Stimulated activated CD4-positive, alpha-beta T cell treated with anti-CD3 and anti-CD28 coated beads, Interleukin-2, amount 100 ng/mL, for 24 hours (primary cell): ENCODE data around the gene ISLR.
"Not testable (repeated sequence)": the region's sequence is repeated elsewhere in the genome, so short reads cannot be mapped to it uniquely, and the experiment has no call there.

Source experiments
- DNase-seq, 2 donors: peaks; one replicate each; pipeline ENCODE4 v3.0.0-alpha.2; 2020

ISLR gene

GRCh38 chr15:74136814-74137536 is 36.5 kb upstream of the ISLR start:
- DNase-seq, result no peak

GRCh38 chr15:74137537-74137894 is 36.0 kb upstream of the ISLR start:
- DNase-seq, result no peak

DNA sequence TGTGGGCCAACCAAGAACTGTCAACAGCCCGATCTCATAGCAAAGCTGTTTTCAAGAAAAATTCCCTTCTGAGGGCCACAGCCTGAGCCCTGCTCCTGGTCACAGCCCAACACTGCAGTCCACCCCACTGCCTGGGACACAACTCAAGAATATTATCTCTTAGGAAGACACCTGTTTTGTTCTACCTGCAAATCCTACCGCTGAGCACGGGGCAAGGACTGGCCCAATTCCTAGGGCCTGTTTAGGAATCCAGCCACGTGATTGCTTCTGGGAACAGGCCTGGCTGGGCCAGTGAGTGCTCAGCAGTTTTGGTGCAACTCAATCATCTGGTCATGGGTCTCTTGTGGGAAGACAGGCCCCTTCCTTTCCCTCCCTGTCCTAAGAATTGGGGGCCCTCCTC is 34.9 kb upstream of the ISLR start:
- no peak for DNase-seq

GRCh38 chr15:74141591-74141990 is 31.9 kb upstream of the ISLR start:
- DNase-seq, result no peak

DNA sequence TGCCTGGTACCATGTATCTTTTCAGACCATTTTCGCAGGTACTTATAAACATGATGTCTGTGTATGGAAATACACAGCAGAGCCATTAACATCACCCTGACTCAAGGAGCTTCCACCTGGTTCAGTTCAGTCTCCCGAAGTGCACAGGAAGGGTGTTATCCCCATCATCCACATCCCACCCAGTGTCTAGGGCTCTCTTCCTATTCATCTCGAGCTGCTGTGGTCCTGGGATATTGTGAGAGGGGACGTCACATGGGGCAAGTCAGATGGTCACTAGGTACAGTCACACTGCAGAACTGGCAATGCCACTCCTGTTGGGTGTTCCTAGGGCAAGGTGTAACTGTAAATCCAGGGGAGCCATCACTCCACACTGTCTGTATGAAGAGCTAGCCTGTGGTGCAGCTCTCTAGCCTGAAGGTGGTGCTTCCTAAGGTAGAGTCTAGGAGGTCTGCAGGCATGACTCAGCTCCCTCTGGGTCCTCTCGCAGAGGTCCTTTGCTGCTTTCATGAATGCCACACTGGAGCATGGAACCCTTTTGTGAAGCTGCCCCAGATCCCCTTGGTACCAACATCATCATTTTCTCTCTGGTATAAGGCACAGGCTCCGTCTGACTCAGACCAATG is 29.2 kb upstream of the ISLR start:
- DNase-seq, result no peak

- no peak for DNase-seq
These were observed 27.2 kb upstream of the ISLR start for GRCh38 chr15:74146277-74146800.

DNA sequence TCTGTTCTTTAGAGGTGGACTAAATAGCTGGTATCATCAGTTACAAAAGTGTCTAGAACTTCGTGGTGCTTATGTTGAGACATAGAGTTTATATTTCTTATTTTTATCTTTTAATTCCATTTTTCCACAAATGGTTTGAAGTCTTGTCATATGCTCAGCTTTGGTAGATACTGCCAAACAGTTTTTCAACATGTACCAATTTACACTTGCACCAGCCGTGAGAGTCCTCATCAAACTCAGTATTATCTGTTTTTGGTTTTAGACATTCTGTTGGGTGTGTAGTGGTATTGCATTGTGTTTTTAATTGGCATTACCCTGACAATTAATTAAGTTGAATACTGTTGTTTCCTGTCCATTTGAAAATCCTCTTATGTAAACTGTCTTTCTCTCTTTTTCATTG is 26.5 kb upstream of the ISLR start:
- no peak for DNase-seq

DNA sequence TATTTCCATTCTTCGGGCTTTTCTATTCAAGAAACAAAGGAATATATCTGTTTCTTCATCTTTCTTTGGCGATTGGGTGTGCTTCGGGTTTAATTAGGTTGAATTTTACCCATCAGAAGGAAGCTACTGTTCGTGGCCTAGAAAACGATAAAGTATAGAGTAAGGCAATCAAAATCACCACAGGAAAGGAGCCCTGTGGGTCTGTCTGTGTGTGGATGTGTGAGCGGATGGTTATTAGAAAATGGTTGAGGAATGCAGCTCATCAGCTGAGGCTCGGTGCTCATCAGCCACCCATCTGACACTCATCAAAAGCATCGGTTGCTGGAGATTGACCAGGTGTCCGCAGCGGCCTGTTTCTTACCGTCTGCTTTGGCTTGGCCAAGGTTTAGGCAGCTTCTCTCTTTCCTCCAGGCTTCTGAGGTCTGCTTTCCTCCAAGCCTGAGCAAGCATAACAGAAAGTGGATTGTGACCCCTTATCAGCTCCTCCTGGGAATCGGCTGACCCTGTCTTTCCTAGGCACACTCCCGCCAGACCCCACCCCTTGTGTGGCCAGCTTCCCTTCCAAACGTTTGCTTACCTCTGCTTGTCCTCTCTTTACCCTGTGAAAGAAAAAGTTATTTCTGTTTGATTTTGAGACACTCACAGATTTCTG is 17.6 kb upstream of the ISLR start:
- DNase-seq, result no peak

GRCh38 chr15:74156678-74157411 is 16.7 kb upstream of the ISLR start:
- no peak for DNase-seq

DNA sequence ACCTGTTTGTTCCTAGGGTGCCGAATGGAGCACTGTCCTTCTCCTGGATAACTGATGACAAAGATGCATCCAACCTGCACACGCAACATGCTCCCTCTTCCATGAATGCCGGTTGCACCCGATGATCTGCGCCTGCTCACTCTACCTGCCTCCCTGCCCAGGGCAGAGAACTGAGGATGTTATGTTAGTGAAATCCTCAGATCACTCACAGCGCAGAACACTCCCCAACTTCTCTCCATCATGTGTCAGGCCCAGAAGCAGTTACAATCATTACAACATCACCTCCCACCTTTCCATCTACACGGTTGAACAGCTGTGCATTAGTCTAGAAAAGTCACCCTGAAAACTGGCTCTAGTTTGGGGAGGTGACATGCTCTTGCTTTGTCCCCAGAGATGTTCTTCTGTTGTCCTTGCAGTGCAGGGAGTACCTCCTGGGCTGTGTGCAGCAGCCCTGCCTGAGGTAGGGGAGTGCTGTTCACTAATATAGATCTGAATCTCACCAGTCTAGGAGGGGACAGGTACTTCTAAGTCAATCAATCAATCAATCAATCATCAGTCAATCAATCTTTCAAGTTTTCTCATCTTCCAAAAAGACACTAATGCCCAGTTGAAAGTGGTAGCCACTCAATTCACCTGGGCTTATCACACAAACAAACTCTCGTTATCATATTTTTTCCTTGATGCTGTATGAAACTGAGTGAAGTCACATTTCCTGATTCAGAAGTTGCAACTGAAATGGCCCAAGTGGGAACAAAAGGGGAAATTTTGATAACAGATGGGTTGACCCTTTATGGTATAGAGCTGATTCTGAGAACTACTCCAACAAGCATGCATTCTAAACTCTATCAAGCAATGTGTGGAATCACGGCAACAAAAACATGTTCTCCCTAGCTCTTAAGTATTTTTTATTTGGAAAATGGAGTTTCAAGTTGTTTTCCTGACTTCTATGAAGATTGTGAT is 15.4 kb upstream of the ISLR start:
- DNase-seq, result no peak

DNA sequence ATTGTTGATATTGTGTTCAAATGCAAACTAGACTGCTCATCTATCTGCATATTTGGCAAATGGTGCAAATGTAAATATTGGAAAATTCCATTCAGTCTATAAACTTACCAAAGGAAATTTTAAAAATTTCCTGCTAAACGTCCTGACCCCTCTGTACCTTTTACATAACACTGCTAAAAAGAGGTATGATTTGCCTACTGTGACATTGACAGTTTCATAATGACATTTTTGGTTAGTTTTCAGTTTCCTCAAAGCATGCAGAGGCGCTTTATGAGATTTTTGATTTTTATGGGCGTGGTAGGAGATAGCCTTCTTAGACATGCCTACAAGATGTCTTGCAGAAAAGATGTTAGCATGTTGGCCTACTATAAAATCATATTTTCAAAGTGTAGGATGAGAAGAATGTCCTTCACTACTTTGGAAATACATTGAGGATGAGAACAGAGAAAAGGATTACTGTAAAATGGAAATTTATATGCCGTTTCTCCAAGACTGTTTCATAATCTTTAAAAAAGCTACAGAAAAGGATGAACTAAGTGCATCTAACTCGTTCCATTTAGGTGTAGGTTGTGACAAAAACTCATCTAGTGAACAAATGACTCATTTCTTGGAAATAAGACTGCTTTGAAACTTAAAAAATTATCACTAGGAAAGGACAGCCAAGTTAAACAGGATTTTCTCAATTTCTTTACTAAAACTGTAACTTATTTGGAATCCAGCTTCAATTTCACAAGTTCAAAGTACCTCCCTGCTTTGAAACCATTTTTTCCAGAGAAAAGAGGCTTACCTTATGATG is 14.5 kb upstream of the ISLR start:
- DNase-seq, result no peak

GRCh38 chr15:74159773-74160172 is 13.7 kb upstream of the ISLR start:
- DNase-seq, result no peak

- not testable (repeated sequence) for DNase-seq
These were observed 13.1 kb upstream of the ISLR start for GRCh38 chr15:74160390-74160789.

- DNase-seq, result not testable (repeated sequence)
These were observed 11.3 kb upstream of the ISLR start for GRCh38 chr15:74162195-74162536.

GRCh38 chr15:74165461-74165860 is 8.0 kb upstream of the ISLR start:
- DNase-seq, result no peak

GRCh38 chr15:74167891-74168331 is 5.6 kb upstream of the ISLR start:
- no peak for DNase-seq

DNA sequence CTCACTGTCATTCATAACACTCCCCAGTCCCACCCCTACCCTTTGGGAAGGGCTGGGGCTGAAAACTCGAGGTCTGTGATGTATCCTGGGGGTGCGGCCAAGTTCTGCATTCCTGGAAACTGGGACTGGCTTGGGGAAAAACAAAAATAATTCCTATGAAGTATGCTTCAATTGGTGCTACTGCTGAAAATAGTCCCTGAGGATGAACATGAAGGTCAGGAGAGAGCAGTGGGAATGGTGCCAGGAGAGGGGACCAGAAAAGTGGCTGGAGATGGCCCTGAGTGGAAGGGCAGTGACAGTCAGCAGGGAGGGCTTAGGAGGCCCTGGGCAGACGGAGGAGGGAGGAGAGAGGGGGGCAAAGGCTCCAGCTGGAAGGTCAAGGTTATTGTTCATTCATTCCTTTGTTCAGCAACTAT is 4.8 kb upstream of the ISLR start:
- no peak for DNase-seq

DNA sequence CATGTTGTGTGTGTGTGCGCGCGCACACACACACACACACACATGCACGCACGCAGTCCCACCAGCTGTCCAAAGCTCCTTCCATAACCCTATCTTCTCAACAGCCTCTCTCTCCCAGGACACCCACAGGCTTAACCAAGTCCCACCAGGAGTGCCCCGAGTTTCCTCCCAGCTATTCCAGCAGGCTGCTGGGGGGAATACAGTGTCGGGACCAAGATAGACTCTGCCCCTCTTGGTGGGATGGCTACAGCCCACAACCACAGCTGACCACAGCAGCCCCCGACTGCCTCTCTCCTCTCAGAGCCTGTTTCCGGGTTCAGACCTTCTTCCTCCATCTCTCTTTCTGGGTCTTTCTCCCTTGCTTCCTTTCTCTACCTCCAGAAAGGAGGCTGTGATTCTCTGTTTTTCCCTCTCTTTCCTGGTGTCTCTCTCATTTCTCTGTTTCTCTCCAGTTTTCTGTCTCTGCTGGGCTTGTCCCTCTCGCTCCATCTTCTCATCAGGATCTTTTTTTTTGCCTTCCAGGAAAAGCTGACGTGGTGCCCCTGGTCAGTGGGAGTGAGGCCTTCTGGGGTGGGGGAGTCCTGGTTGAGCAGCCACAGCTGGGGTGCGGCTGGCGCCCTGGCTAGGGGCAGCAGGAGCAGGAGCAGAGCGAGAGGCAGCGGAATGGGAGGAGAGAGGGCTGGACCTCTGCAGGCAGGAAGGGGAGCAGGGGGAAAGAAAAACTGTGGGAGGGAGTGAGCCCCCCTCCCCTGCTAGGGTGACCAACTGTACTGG is 3.3 kb upstream of the ISLR start:
- no peak for DNase-seq

DNA sequence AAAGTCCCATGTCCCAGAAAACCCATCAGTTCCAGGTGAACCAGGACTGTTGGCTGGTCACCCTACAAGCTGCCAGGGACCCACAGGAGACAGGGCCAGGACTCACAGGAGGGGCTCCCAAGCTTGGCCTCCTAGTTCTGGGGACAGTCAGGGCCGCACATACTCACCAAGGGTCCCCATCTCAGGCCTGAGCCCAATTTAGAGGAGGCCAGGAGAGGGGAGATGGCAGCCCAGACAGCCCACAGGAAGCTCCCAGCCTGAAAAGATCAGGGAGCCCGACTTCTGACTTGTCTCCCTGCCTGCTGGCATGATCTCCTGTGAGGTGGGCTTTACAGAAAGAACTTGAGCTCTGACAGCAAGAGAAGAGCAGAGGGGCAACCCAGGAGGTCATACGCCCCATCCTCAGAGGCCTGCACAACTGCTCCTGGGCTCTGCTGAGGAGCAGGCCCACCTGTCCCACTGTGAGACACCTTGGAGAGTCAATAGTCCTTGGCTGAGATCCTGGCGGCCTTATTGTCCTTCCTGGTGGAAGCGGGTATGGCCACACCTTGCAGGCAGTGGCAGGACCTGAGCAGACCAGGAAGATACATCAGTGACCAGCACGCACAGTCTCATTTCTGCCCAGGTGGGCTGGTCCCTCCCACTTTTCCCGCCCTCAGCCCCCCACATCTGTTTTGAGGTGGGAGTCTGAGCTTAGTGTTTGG is 2.5 kb upstream of the ISLR start:
- no peak for DNase-seq

DNA sequence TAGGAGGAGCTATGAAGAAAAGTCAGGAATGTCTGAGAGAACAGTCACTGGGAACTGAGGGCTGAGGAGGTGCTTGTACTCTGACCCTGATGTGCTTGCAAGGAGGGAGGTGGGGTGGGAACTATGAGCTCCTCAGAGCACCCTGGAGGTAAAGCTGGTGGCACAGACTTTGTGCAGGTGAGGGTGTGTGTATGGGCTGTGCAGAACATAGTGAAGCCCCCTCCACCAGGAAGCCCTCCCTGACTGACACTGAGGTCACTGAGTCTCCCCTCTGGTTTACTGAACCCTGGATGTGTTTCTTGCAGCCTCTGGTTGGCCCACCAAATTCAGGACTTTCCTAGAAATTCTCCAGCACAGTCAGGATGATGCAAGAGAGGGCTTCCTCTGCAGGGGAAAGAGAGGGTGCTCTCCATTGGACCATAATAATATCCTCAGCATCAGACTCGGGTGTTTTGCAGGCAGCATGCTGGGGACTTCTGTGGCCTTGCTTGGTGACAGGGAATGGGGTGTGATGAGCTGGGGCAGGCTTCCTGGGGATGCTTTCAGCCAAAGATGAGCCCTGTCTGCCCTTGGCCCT is 1.5 kb upstream of the ISLR start:
- no peak for DNase-seq
